ENCODE measurements around the gene GPR42.
"Not testable (repeated sequence)": the region's sequence is repeated elsewhere in the genome, so short reads cannot be mapped to it uniquely, and the experiment has no call there.

Gene GPR42

GRCh38 chr19:35363711-35364425 lies 7.0 kb upstream of the GPR42 start:
- no peak for DNase-seq

GRCh38 chr19:35365303-35365702 lies 5.6 kb upstream of the GPR42 start:
- DNase-seq, result no peak

- no peak for DNase-seq
These were observed 2.5 kb upstream of the GPR42 start for GRCh38 chr19:35368378-35368777.

- no peak for DNase-seq
These were observed 1.3 kb upstream of the GPR42 start for GRCh38 chr19:35369522-35369921.

- DNase-seq, result no peak
These were observed 2.6 kb downstream of the GPR42 start for GRCh38 chr19:35373492-35373891.

- DNase-seq, result not testable (repeated sequence)
These were observed 3.2 kb downstream of the GPR42 start for GRCh38 chr19:35374031-35374430.

- DNase-seq, result no peak
These were observed 4.8 kb downstream of the GPR42 start for GRCh38 chr19:35375505-35376307.

GRCh38 chr19:35377656-35378055 lies 6.8 kb downstream of the GPR42 start:
- no peak for DNase-seq

- no peak for DNase-seq
These were observed 7.5 kb downstream of the GPR42 start for GRCh38 chr19:35378356-35378755.

GRCh38 chr19:35379545-35379944 lies 8.7 kb downstream of the GPR42 start:
- DNase-seq, result not testable (repeated sequence)

GRCh38 chr19:35379992-35380391 lies 9.1 kb downstream of the GPR42 start:
- no peak for DNase-seq

- DNase-seq, result no peak
These were observed 9.7 kb downstream of the GPR42 start for GRCh38 chr19:35380450-35381124.

- DNase-seq, result no peak
These were observed 10.4 kb downstream of the GPR42 start for GRCh38 chr19:35381318-35381717.

GRCh38 chr19:35381926-35382325 lies 11.1 kb downstream of the GPR42 start:
- no peak for DNase-seq

- DNase-seq, result no peak
These were observed 12.7 kb downstream of the GPR42 start for GRCh38 chr19:35383536-35383935.

GRCh38 chr19:35388277-35389054 lies 17.6 kb downstream of the GPR42 start:
- no peak for DNase-seq

GRCh38 chr19:35389192-35389861 lies 18.5 kb downstream of the GPR42 start:
- no peak for DNase-seq

- DNase-seq, result no peak
These were observed 22.2 kb downstream of the GPR42 start for GRCh38 chr19:35392742-35393715.

GRCh38 chr19:35395382-35396199 lies 24.7 kb downstream of the GPR42 start:
- peak in 1 of 2 experiments; percentile 4 for DNase-seq

- DNase-seq, result no peak
These were observed 25.5 kb downstream of the GPR42 start for GRCh38 chr19:35396240-35396885.
